ENCODE measurements around the gene SLC28A1.
"Not testable (repeated sequence)": the region's sequence is repeated elsewhere in the genome, so short reads cannot be mapped to it uniquely, and the experiment has no call there.

Gene SLC28A1

GRCh38 chr15:84862214-84862975 is 22.1 kb upstream of the SLC28A1 start:
- DNase-seq = no peak

DNA sequence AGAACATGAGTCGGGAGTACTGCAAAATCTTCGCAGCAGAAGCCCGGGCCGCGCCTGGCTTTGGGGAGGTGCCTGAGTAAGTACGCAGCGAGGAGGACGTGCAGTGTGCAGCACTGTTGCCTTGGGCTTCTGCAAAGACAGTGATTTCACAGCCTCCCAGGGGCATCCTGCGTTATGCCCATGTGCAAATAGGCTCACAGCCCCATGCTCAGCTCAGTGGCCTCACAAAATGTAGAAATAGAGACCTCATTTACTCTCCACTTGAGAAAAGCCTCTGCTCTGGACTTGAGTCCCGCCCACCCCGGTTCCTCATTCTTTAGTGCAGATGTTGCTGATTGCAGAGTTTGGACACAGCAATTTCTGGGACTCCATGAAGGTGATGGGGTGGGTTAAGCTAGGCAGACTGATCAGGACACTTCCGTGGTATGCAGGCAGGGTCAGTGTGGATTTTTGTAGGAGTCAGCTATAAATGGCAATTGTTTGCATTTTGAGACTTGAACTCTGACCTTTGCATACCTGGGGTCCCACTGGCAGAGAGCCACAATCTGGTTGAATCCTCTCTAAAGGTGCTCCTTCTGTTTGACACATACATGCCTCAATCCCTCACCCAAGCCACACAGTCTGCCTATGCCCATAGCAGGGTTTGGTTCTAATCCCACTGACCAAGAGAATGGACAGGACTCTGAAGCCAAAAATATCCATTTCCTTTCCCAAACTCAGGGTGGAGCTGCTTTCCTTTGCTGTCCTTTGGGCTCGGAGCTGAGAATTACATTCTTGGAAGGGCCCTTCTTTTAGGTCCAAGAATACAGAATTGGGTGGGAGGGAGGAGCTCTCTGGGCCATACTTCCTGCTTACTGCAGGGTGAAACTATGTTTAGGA is 20.7 kb upstream of the SLC28A1 start:
- no peak for DNase-seq

DNA sequence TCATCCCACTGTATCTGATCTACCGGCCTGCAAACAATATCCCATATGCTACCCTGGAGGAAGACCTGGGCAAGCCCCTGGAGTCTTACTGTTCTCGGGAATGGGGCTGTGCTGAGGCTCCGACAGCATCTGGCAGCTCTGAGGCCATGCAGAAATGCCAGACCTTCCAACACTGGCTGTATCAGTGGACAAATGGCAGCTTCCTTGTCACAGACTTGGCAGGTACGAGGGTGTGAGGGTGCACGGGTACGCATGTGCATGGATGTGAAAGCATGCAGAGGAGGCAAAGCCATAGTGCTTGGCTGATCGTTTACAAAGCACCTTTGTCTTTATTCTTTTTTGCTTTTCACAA is 20.0 kb upstream of the SLC28A1 start:
- no peak for DNase-seq

GRCh38 chr15:84865074-84865569 is 19.3 kb upstream of the SLC28A1 start:
- no peak for DNase-seq

- DNase-seq = no peak
Observed at GRCh38 chr15:84868037-84868880, 16.2 kb upstream of the SLC28A1 start.

DNA sequence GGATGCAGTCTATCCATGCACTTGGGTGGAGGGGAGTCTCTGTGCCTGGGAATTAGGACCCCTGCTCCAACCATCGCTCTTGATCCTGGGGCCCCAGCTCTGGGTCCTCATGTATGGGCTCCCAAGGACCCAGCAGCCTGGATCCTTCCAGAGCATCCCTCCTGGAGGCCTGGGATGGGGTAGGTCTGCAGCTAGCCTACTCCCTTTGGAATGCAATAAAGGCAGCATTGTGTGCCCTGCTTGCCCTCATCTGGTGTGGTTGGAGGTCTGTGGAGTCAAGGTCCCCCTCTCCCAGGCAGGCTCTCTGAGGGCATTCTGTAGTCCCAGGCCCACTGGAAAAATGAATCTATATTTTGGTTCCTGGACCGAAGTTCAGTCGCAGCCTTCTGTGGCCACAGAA is 15.0 kb upstream of the SLC28A1 start:
- no peak for DNase-seq

DNA sequence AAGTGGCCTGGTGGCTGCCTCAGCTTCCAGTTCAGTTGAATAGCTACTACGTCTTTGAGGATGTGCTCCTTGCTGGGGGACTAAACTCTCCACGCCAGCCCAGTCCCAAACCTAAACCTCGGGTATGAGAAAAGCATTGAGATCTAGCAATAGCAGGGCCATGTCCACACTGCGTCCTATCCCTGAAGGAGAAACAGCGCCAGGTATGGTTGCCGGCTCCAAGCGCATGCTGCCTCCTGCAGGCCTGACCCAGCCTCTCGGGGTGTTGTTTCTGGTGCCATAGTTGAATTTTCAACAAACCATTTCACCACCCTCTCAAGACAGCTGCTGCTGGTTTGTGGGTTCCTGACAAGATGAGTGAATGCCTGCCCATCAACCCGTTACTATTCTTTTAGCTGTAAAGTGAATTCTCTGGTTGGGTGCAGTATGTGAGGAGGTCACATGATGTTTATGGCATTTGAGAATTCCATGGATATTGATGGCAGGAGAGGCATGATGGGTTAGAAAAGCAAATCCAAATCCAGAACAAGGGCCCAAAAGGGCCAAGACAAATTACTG is 13.0 kb upstream of the SLC28A1 start:
- DNase-seq = no peak

DNA sequence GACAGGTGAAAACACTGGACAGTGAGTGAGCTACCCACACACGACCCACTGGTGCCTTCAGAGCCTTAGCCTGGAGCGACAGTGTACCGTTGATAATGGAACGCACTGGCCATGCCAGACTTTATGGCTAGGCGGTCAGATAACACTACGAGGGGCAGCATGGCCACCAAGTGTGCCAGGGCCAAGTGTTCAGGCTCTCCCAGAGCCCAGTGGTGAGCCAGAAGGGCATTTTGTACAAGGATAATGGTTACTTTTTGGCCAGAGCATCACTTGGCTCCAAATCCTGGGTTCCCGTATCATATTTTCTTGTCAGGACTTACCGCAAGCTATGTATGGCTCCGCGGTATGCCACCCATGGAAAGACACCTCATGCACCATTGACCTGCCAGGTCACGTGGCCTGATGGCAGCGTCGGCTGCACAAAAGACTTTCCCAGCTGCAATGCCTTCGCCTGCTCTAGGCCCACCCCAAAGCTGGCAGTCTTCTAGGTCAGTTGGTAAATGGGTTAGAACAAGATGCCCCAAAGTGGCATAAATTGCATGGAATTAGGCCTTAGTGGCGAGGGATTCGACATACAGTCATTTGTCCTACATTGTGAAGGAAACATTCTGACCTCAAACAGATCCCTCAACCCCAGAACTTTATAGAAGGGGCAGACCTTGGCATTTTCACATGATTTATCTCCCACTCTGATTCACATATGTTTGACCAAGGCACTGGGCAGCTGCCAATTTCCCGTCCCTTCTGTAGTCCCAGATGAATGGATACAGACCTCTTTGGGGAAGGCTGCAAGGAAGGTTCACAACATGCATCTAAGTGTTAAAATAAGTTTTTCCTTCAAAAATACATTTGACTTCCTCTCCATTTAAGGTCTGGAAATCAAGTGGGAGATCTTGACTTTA is 12.2 kb upstream of the SLC28A1 start:
- peak in 1 of 2 experiments; percentile 9 for DNase-seq

GRCh38 chr15:84873997-84874396 is 10.5 kb upstream of the SLC28A1 start:
- no peak for DNase-seq

DNA sequence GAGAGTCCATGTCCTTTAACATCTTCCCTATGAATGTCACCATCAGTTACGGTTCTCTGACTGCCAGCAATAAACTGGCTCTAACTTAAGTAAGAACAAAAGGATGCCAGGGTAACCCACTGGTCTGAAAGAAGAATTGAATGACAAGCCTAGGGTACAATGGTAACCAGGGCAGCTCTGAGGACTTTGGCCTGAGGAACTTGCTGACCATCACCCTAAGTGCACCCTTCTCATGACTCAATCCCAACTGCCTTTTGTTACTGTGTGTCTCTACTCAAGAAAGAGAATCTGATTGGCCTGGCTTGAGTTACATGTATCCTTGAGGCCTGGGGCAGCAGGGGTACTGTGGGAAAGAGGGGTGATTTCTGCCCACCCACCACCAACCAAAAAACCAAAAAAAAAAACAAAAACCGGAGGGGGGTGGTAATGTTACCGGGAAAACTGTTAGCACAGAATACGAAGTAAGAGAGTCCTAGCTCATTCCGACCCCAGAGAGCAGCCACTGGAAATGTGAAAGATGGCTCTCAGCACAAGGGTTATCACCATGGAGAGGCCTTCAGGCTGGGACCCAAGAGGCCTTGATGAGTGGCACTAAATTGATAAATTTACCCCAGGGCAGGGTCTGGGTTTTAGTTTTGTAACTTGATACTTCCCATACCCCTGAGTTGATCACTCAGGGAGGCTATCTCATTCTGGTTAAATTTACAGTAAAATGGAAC is 9.3 kb upstream of the SLC28A1 start:
- DNase-seq = no peak

DNA sequence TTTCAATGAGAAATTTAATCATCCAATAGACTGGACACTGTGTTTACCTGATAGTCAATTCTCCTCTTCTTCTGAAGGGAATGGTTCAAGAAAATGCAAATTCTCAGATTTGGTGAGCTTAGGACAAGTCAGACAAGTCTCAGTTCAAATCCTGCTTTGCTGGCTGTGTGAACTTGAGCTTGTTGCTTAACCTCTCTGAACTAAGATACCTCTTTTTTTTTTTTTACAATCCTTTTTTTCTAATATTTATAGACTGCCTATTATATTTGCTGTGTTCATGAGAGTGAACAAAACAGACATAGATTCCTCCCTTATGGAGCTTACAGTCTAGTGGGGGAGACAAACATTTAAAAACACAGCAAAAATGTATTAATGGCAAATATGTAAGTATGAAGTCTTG is 8.2 kb upstream of the SLC28A1 start:
- DNase-seq = no peak

DNA sequence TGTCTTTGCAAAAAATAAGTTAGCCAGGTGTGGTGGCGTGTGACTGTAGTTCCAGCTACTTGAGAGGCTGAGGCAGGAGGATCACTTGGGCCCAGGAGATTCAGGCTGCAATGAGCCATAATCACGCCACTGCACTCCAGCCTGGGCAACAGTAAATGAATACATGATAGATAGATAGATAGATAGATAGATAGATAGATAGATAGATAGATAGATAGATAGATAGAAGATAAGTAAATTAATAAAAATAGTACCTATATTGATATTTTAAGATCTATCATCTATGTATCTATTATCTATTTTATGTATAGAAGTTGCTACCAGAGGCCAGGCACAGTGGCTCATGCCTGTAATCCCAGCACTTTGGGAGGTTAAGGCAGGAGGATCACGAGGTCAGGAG is 6.8 kb upstream of the SLC28A1 start:
- DNase-seq = not testable (repeated sequence)

GRCh38 chr15:84878504-84878903 is 6.0 kb upstream of the SLC28A1 start:
- DNase-seq = peak; percentile 17 to 38

DNA sequence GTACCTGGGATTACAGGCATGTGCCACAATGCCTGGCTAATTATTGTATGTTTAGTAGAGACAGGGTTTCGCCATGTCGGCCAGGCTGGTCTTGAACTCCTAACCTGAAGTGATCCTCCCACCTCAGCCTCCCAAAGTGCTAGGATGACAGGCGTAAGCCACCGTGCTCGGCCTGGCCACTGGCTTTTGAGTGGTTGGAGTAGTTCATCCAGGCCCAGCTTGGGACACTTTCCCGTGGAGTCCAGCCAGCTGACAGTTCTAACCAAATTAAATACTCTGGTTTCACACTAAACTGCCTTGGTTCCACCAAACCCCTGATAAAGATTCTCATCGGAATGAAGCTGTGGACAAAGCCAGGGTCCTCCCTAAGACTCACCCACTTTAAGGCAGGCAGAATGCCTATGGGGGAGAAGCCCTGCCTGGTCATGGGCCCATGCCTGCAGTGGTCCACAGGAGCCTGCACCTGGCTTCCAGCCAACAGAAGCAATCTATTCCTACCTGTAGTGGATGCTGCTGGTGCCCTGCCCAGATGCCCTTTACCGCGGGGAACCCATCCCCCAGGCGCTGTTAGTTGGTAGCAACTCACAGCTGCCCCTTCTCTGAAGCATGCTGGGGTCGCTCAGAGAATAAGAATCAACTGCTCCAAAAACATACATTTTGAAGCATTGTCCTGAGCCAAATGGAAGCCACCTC is 5.2 kb upstream of the SLC28A1 start:
- DNase-seq = no peak

- DNase-seq = no peak
Observed at GRCh38 chr15:84880007-84880406, 4.5 kb upstream of the SLC28A1 start.

DNA sequence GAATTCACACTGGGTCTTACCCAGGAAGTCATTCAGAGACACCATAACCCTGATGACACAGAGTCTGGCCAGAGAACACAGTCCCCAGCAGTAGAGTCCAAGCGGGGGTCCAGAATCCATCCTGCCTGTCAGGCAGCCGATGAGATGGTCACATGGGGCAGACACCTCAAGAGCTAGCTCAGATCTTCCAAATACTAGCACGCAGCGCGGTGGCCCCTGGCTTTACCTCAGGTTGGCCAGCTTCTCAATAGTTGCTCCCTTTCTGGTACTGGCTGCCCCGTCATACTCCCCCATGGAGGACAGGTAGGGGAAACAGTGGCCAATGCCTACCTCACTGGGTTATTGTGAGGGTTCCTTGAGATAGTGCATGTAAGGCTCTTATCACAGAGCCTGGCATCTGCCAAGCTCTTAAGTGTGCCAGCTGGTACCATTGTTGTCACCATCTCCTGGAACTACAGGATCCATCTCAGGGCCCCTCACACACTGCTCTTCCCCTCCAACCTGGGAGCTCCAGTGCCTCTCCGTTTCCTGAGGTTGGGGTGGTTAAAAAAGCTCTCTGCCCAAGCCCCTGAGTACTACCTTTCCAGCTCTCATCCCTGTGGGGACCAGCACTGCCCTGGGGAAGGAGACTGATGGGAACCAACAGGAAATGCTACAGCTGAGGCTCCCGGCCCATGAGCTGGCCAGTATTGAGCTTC is 3.5 kb upstream of the SLC28A1 start:
- no peak for DNase-seq

- DNase-seq = no peak
Observed at GRCh38 chr15:84881520-84881830, 3.0 kb upstream of the SLC28A1 start.

GRCh38 chr15:84883466-84883865 is 996 bp upstream of the SLC28A1 start:
- no peak for DNase-seq

DNA sequence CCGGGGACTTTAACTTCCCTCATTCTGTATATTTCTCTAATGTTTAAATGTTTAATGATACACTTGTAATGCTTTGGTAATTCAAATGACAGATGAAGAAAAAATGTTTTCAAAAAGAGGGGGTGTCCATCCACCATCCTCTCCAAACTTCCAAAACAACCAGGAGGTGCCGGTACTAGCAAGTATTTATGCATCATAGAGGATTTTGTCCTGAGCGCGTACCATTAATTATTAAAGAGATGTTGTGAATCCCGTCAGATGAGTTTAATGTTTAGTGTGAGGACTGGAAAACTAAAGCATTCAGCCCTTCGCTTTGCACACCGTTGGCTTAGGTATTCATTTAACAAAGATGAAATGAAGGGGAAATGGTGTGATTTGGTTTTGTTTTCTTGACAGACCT is 1.3 kb downstream of the SLC28A1 start:
- no peak for DNase-seq

All from SHP77 (cell line).